H9 (cell line): ENCODE measurements around the gene TMEM86B. TPM values are rescaled to one million over a fixed set of nuclear protein-coding genes. Genes with fewer than 3 reads are reported as not detected.

ENCODE experiments used
- DNase-seq: peaks from one replicate; pipeline ENCODE4 v3.0.0-alpha.2; 2017
- H2AFZ ChIP-seq: one replicate; pipeline ENCODE4 v1.6.1; 2013; ENCODE audit warnings: mild to moderate bottlenecking, low read length, control low read depth, moderate library complexity
- H2AK5ac ChIP-seq: 2 replicates; pipeline ENCODE4 v1.6.1; 2013; ENCODE audit warnings: low read length, control low read depth, mixed read lengths; ENCODE audit not compliant: insufficient read length
- H2BK120ac ChIP-seq: one replicate; pipeline ENCODE4 v1.6.1; 2013; ENCODE audit warnings: low read depth, mild to moderate bottlenecking, low read length, control low read depth, inconsistent platforms; ENCODE audit not compliant: poor library complexity, severe bottlenecking
- H2BK12ac ChIP-seq: 2 replicates; pipeline ENCODE4 v1.6.1; 2013; ENCODE audit warnings: low read length, control low read depth, mixed read lengths, low read depth; ENCODE audit not compliant: insufficient read length
- H2BK15ac ChIP-seq: 2 replicates; pipeline ENCODE4 v1.6.1; 2013; ENCODE audit warnings: low read depth, low read length, control low read depth
- H2BK20ac ChIP-seq: one replicate; pipeline ENCODE4 v1.6.1; 2013; ENCODE audit warnings: low read depth, mild to moderate bottlenecking, low read length, control low read depth, inconsistent platforms; ENCODE audit not compliant: poor library complexity, severe bottlenecking
- H2BK5ac ChIP-seq: 2 replicates; pipeline ENCODE4 v1.6.1; 2013; ENCODE audit warnings: low read length, control low read depth, mixed read lengths; ENCODE audit not compliant: insufficient read length
- H3K14ac ChIP-seq: 2 replicates; pipeline ENCODE4 v1.6.1; 2013; ENCODE audit warnings: low read length, control low read depth; ENCODE audit not compliant: insufficient read depth
- H3K18ac ChIP-seq: 2 replicates; pipeline ENCODE4 v1.6.1; 2013; ENCODE audit warnings: low read depth, mild to moderate bottlenecking, mixed read lengths, low read length, control low read depth; ENCODE audit not compliant: insufficient read length
- H3K23ac ChIP-seq: 2 replicates; pipeline ENCODE4 v1.6.1; 2013; ENCODE audit warnings: low read length, control low read depth, mixed read lengths, low read depth; ENCODE audit not compliant: insufficient read length
- H3K23me2 ChIP-seq: 2 replicates; pipeline ENCODE4 v1.6.1; 2013; ENCODE audit warnings: low read depth, mild to moderate bottlenecking, mixed read lengths, low read length, control low read depth; ENCODE audit not compliant: insufficient read length, poor library complexity, severe bottlenecking
- H3K27ac ChIP-seq: 2 replicates; pipeline ENCODE4 v1.5.1; 2013; ENCODE audit warnings: low read length, control low read depth, mixed read lengths, low read depth; ENCODE audit not compliant: insufficient read length
- H3K27me3 ChIP-seq: 2 replicates; pipeline ENCODE4 v1.6.1; 2013; ENCODE audit warnings: low read length, control low read depth, inconsistent platforms; ENCODE audit not compliant: insufficient read depth
- H3K4ac ChIP-seq: 2 replicates; pipeline ENCODE4 v1.6.1; 2013; ENCODE audit warnings: low read depth, mild to moderate bottlenecking, control low read depth, inconsistent platforms, low read length, moderate library complexity
- H3K4me1 ChIP-seq: 2 replicates; pipeline ENCODE4 v1.6.1; 2013; ENCODE audit warnings: low read length, control low read depth, inconsistent platforms; ENCODE audit not compliant: insufficient read depth
- H3K4me2 ChIP-seq: 2 replicates; pipeline ENCODE4 v1.6.1; 2013; ENCODE audit warnings: low read length, control low read depth, mixed read lengths; ENCODE audit not compliant: insufficient read length, insufficient read depth
- H3K56ac ChIP-seq: 2 replicates; pipeline ENCODE4 v1.6.1; 2013; ENCODE audit warnings: low read depth, mild to moderate bottlenecking, mixed read lengths, low read length, control low read depth; ENCODE audit not compliant: insufficient read length
- H3K79me1 ChIP-seq: 2 replicates; pipeline ENCODE4 v1.6.1; 2013; ENCODE audit warnings: low read depth, mild to moderate bottlenecking, moderate library complexity, low read length, control low read depth, inconsistent platforms; ENCODE audit not compliant: insufficient read depth, poor library complexity, severe bottlenecking
- H3K79me2 ChIP-seq: 2 replicates; pipeline ENCODE4 v1.6.1; 2013; ENCODE audit warnings: low read length, control low read depth, inconsistent platforms; ENCODE audit not compliant: insufficient read depth
- H3K9ac ChIP-seq: 2 replicates; pipeline ENCODE4 v1.6.1; 2013; ENCODE audit warnings: low read length, control low read depth, mixed read lengths; ENCODE audit not compliant: insufficient read length; ENCODE audit errors: extremely low read depth
- H3K9me3 ChIP-seq: one replicate; pipeline ENCODE4 v1.6.1; 2013; ENCODE audit warnings: low read depth, low read length, inconsistent platforms; ENCODE audit not compliant: control insufficient read depth
- H3T11ph ChIP-seq: one replicate; pipeline ENCODE4 v1.6.1; 2013; ENCODE audit warnings: mild to moderate bottlenecking, low read length, control low read depth, inconsistent platforms
- H4K20me1 ChIP-seq: one replicate; pipeline ENCODE4 v1.6.1; 2013; ENCODE audit not compliant: control insufficient read depth, insufficient read length, insufficient read depth
- H4K5ac ChIP-seq: 2 replicates; pipeline ENCODE4 v1.6.1; 2013; ENCODE audit warnings: low read depth, mild to moderate bottlenecking, mixed read lengths, low read length, control low read depth; ENCODE audit not compliant: insufficient read length
- H4K8ac ChIP-seq: replicated peaks from 2 replicates; pipeline ENCODE4 v1.6.1; 2013; ENCODE audit warnings: low read length, control low read depth, mixed read lengths, low read depth; ENCODE audit not compliant: insufficient read length
- H4K91ac ChIP-seq: 2 replicates; pipeline ENCODE4 v1.6.1; 2013; ENCODE audit warnings: low read depth, mild to moderate bottlenecking, moderate library complexity, mixed read lengths, low read length, control low read depth; ENCODE audit not compliant: insufficient read length
- H3K27ac Mint-ChIP-seq, 3 experiments: 2 replicates in 2 of 3; 3 replicates in 1 of 3; pipeline ENCODE4 v1.8.0; 2020 to 2021; ENCODE audit warnings: mixed read lengths in 3 of 3, mild to moderate bottlenecking in 1 of 3, moderate library complexity in 1 of 3
- H3K27me3 Mint-ChIP-seq: 2 replicates; pipeline ENCODE4 v1.8.0; 2021; ENCODE audit warnings: low read depth, mild to moderate bottlenecking, moderate library complexity, mixed read lengths
- H3K36me3 Mint-ChIP-seq, 3 experiments: 2 replicates in 2 of 3; 3 replicates in 1 of 3; pipeline ENCODE4 v1.8.0; 2020 to 2021; ENCODE audit warnings: low read depth in 3 of 3, mixed read lengths in 3 of 3; ENCODE audit not compliant: insufficient read depth in 1 of 3
- H3K4me1 Mint-ChIP-seq, 2 experiments: 2 replicates each; pipeline ENCODE4 v1.8.0; 2020; ENCODE audit warnings: mixed read lengths in 2 of 2
- H3K4me3 Mint-ChIP-seq, 2 experiments: 2 replicates in 1 of 2; 3 replicates in 1 of 2; pipeline ENCODE4 v1.8.0; 2020 to 2021; ENCODE audit warnings: mild to moderate bottlenecking in 2 of 2, mixed read lengths in 2 of 2, moderate library complexity in 1 of 2
- H3K9me3 Mint-ChIP-seq, 2 experiments: 2 replicates in 1 of 2; 3 replicates in 1 of 2; pipeline ENCODE4 v1.8.0; 2020; ENCODE audit warnings: mild to moderate bottlenecking in 2 of 2, mixed read lengths in 2 of 2, moderate library complexity in 1 of 2
- CTCF ChIP-seq: fragments of 200-600 bp; sonication (generic); conservative IDR thresholded peaks from 3 replicates; pipeline ENCODE4 v1.8.0; 2021; ENCODE audit warnings: antibody characterized with exemption, mild to moderate bottlenecking
- WGBS: extraction: QIAGEN DNeasy Blood & Tissue Kit; methylation state at CpG from one replicate; pipeline ENCODE4 v1.1.7; 2013; ENCODE audit warnings: missing lambda C conversion rate, low lambda C conversion rate, mixed read lengths; ENCODE audit not compliant: insufficient read length; ENCODE audit errors: extremely low coverage; 5-methylcytosine and 5-hydroxymethylcytosine counted together
- total RNA-seq: library from RNA; stranded (reverse); gene quantifications from 2 replicates; pipeline ENCODE4 v1.2.1, GENCODE V29; 2021

TMEM86B gene
- total RNA-seq, 1 experiment from 2014 or later = 4.5 TPM

GRCh38 chr19:55186080-55186479 lies 42.5 kb downstream of the TMEM86B start:
- no peak overlapping the region for H2BK120ac ChIP-seq
- Mint-ChIP-seq H3K4me3 (no peak overlapping the region), H3K27ac (no peak overlapping the region), H3K4me1 (peaks cover 0 to 4% of the 10 kb centered on the region in 2 experiments; a peak in 1 of 4 replicates), H3K36me3 (no peaks in the 10 kb centered on the region), H3K27me3 (peaks cover 53% of the 10 kb centered on the region), H3K9me3 (no peaks in the 10 kb centered on the region)
- H3K9me3 ChIP-seq = no peaks in the 10 kb centered on the region
- H3K56ac ChIP-seq = no peak overlapping the region
- H4K5ac ChIP-seq = no peak overlapping the region
- no peak overlapping the region for H3K9ac ChIP-seq
- H3K79me2 ChIP-seq = no peaks in the 10 kb centered on the region
- no CpG with 5 or more reads among the region's 12 CpGs for WGBS
- H3K23ac ChIP-seq = no peak overlapping the region
- no peaks in the 10 kb centered on the region for H3K23me2 ChIP-seq
- H2BK12ac ChIP-seq = no peak overlapping the region
- H2BK20ac ChIP-seq = no peak overlapping the region
- H4K20me1 ChIP-seq = no peaks in the 10 kb centered on the region
- H3K79me1 ChIP-seq = no peaks in the 10 kb centered on the region
- no peak for TF ChIP-seq CTCF
- no peak for DNase-seq
- no peak overlapping the region for H3K27ac ChIP-seq
- no peak overlapping the region for H4K8ac ChIP-seq
- H2BK5ac ChIP-seq = no peak overlapping the region
- H3K27me3 ChIP-seq = peaks cover 4% of the 10 kb centered on the region; the same call in 1 of the 2 replicates
- no peak overlapping the region for H2AFZ ChIP-seq
- H4K91ac ChIP-seq = no peak overlapping the region
- no peak overlapping the region for H3K4me2 ChIP-seq
- no peak overlapping the region for H2AK5ac ChIP-seq
- no peak overlapping the region for H3K14ac ChIP-seq
- no peaks in the 10 kb centered on the region for H3K4me1 ChIP-seq
- H3T11ph ChIP-seq = no peak overlapping the region
- H2BK15ac ChIP-seq = no peak overlapping the region
- H3K4ac ChIP-seq = no peak overlapping the region
- no peak overlapping the region for H3K18ac ChIP-seq
